ENCODE data around the gene GRM1. TPM values are rescaled to one million over a fixed set of nuclear protein-coding genes. Genes with fewer than 3 reads are reported as not detected.

Gene GRM1
- total RNA-seq, 4 donors from 2014 or later = 0.13 TPM; not detected in 3

DNA sequence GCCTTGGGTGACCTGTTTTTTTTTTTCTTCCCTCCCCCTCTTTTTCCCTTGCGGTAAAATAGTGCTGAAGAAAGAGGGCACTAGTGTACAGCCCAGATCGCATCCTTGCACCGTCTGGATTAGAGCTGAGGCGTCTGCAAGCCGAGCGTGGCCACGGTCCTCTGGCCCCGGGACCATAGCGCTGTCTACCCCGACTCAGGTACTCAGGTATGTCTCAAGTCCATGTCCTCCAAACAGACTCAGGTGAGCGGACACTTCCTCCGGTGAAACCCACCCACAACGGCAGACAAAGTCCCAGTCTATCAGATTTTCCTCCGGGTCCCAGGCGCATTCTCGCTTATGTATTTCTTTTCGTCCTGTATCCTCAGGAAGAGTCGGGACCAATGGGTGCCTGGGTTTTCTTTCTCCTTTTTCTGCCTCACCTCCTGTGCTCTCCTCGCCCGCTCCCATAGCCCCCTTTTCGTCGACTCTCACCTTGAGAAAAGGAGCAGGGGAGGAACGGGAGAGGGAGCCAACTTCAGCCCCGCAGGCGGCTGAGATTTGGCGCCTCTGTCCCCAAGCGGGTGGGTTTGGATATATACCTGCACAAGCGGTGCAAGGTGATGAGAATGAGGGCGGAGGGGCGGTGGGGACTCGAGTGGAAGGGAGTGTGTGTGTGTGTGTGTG, 1.1 kb upstream of the GRM1 start:
- ATAC-seq = no peak
- TF ChIP-seq, protein P1, sequence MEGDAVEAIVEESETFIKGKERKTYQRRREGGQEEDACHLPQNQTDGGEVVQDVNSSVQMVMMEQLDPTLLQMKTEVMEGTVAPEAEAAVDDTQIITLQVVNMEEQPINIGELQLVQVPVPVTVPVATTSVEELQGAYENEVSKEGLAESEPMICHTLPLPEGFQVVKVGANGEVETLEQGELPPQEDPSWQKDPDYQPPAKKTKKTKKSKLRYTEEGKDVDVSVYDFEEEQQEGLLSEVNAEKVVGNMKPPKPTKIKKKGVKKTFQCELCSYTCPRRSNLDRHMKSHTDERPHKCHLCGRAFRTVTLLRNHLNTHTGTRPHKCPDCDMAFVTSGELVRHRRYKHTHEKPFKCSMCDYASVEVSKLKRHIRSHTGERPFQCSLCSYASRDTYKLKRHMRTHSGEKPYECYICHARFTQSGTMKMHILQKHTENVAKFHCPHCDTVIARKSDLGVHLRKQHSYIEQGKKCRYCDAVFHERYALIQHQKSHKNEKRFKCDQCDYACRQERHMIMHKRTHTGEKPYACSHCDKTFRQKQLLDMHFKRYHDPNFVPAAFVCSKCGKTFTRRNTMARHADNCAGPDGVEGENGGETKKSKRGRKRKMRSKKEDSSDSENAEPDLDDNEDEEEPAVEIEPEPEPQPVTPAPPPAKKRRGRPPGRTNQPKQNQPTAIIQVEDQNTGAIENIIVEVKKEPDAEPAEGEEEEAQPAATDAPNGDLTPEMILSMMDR (IDR thresholded peaks at IDR 0.05) = no peak
- no peak for TF ChIP-seq POLR2AphosphoS5 (IDR thresholded peaks at IDR 0.05)
- no peak for TF ChIP-seq EP300 (IDR thresholded peaks at IDR 0.05)
- 0 to 2% methylated on average over 2 to 8 of the region's 31 CpGs for WGBS, 2 donors (ENCODE audit: low coverage in 1 of 2)

DNA sequence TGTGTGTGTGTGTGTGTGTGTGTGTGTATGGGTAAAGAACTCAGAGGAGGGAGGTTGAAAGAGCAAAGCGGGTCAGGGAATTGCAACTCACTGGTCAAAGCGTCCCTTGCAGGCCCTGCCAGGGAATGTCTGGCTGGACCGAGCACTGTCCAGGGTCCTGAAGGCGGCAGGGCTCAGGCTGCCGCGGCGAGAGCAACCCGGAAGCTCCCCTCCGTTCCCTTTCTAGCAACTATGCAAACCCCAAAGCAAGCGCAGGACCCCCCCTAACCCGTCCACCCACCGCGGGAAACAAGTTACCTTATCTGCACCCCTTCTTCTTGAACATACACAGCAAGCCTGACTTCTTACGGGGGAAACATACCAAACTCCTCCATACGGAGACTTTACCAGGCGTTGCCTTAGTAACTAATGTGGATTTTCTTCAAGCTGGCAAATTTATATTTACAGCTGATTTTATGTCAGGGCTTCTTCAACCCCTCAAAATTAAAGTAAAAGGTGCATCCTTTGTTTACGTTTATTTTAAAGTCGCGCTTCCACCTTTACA, 538 bp upstream of the GRM1 start:
- Histone ChIP-seq H3K36me3 (no peaks in the 10 kb centered on the region), H3K4me1 (no peaks in the 10 kb centered on the region), H3K9me3 (peaks cover 0 to 6% (median 0%) of the 10 kb centered on the region in 3 donors), H3K4me3 (no peak overlapping the region), H3K27ac (no peak overlapping the region), H3K27me3 (peaks cover 51% of the 10 kb centered on the region)
- WGBS, 2 donors (ENCODE audit: low coverage in 1 of 2) = 4 to 7% methylated on average over 4 to 18 of the region's 19 CpGs
- peak; percentile 71 for ATAC-seq
- TF ChIP-seq POLR2AphosphoS5 (IDR thresholded peaks at IDR 0.05) = no peak
- TF ChIP-seq, protein P1 (IDR thresholded peaks at IDR 0.05) = no peak
- no peak for TF ChIP-seq EP300 (IDR thresholded peaks at IDR 0.05)
- TF ChIP-seq POLR2A (IDR thresholded peaks at IDR 0.05) = no peak

More for the DNA sequence above, 1.1 kb upstream of the GRM1 start:
- Histone ChIP-seq H3K36me3 (no peaks in the 10 kb centered on the region), H3K27me3 (peaks cover 51% of the 10 kb centered on the region), H3K4me3 (no peak overlapping the region), H3K4me1 (no peaks in the 10 kb centered on the region), H3K9me3 (peaks cover 0 to 6% (median 0%) of the 10 kb centered on the region in 3 donors), H3K27ac (no peak overlapping the region)

DNA sequence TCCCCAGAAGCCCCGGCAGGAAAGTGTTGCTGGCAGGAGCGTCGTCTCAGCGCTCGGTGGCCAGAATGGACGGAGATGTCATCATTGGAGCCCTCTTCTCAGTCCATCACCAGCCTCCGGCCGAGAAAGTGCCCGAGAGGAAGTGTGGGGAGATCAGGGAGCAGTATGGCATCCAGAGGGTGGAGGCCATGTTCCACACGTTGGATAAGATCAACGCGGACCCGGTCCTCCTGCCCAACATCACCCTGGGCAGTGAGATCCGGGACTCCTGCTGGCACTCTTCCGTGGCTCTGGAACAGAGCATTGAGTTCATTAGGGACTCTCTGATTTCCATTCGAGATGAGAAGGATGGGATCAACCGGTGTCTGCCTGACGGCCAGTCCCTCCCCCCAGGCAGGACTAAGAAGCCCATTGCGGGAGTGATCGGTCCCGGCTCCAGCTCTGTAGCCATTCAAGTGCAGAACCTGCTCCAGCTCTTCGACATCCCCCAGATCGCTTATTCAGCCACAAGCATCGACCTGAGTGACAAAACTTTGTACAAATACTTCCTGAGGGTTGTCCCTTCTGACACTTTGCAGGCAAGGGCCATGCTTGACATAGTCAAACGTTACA, 817 bp downstream of the GRM1 start:
- no peaks in the 10 kb centered on the region for H3K4me1 ChIP-seq
- H3K4me3 ChIP-seq = no peak overlapping the region
- ATAC-seq = no peak
- WGBS, 2 donors (ENCODE audit: low coverage in 1 of 2) = 14% methylated on average over 1 of the region's 25 CpGs; no CpG with 5 or more reads in 1 of the 2 donors
- H3K27ac ChIP-seq = no peak overlapping the region
- H3K9me3 ChIP-seq = peaks cover 0 to 6% (median 0%) of the 10 kb centered on the region in 3 donors
- no peak for TF ChIP-seq POLR2A (IDR thresholded peaks at IDR 0.05)
- TF ChIP-seq, protein P1 (IDR thresholded peaks at IDR 0.05) = no peak
- no peak for TF ChIP-seq POLR2AphosphoS5 (IDR thresholded peaks at IDR 0.05)
- no peak for TF ChIP-seq EP300 (IDR thresholded peaks at IDR 0.05)
- H3K36me3 ChIP-seq = no peaks in the 10 kb centered on the region
- peaks cover 48% of the 10 kb centered on the region for H3K27me3 ChIP-seq

GRCh38 chr6:146032387-146032786, 3.5 kb downstream of the GRM1 start:
- no peak for ATAC-seq
- peaks cover 41% of the 10 kb centered on the region for H3K27me3 ChIP-seq
- 40 to 71% methylated on average over 3 to 4 of the region's 4 CpGs for WGBS, 2 donors (ENCODE audit: low coverage in 1 of 2)
- no peak overlapping the region for H3K27ac ChIP-seq
- TF ChIP-seq POLR2A (IDR thresholded peaks at IDR 0.05) (no peak), POLR2AphosphoS5 (IDR thresholded peaks at IDR 0.05) (no peak), EP300 (IDR thresholded peaks at IDR 0.05) (no peak)
- TF ChIP-seq, protein P1 (IDR thresholded peaks at IDR 0.05) = no peak
- H3K9me3 ChIP-seq = peaks cover 0 to 6% (median 0%) of the 10 kb centered on the region in 3 donors
- H3K4me3 ChIP-seq = no peak overlapping the region
- no peaks in the 10 kb centered on the region for H3K4me1 ChIP-seq
- no peaks in the 10 kb centered on the region for H3K36me3 ChIP-seq
